ENCODE results near the gene ANO5.

ANO5 gene

GRCh38 chr11:22192642-22193347 lies at the start of gene ANO5:
ANO5 (plus strand) TSS chr11:22193085; CDS start chr11:22193493, 408 bp downstream.
- peak; percentile 15 for DNase-seq (ENCODE audit: insufficient read length, low spot score)
- FAIRE-seq, result no peak

GRCh38 chr11:22151649-22152197 lies 41.2 kb upstream of the ANO5 start:
- no peak for FAIRE-seq

GRCh38 chr11:22157531-22157930 lies 35.4 kb upstream of the ANO5 start:
- FAIRE-seq (no peak), DNase-seq (ENCODE audit: insufficient read length, low spot score) (no peak)

More at GRCh38 chr11:22151649-22152197, 41.2 kb upstream of the ANO5 start:
- no peak for DNase-seq (ENCODE audit: insufficient read length, low spot score)

- FAIRE-seq, result no peak
Observed at GRCh38 chr11:22161489-22161888, 31.4 kb upstream of the ANO5 start.

GRCh38 chr11:22162756-22163155 lies 30.1 kb upstream of the ANO5 start:
- DNase-seq (ENCODE audit: insufficient read length, low spot score) (no peak), FAIRE-seq (no peak)

More at GRCh38 chr11:22161489-22161888, 31.4 kb upstream of the ANO5 start:
- DNase-seq (ENCODE audit: insufficient read length, low spot score), result no peak

GRCh38 chr11:22163394-22163797 lies 29.5 kb upstream of the ANO5 start:
- no peak for DNase-seq (ENCODE audit: insufficient read length, low spot score)

GRCh38 chr11:22165087-22165486 lies 27.8 kb upstream of the ANO5 start:
- DNase-seq (ENCODE audit: insufficient read length, low spot score), result no peak
- no peak for FAIRE-seq

More at GRCh38 chr11:22163394-22163797, 29.5 kb upstream of the ANO5 start:
- no peak for FAIRE-seq

- no peak for DNase-seq (ENCODE audit: insufficient read length, low spot score)
- FAIRE-seq, result no peak
Observed at GRCh38 chr11:22165759-22166513, 26.9 kb upstream of the ANO5 start.

GRCh38 chr11:22169833-22170232 lies 23.1 kb upstream of the ANO5 start:
- FAIRE-seq (no peak), DNase-seq (ENCODE audit: insufficient read length, low spot score) (no peak)

- no peak for FAIRE-seq
Observed at GRCh38 chr11:22173532-22173931, 19.4 kb upstream of the ANO5 start.

GRCh38 chr11:22177186-22177585 lies 15.7 kb upstream of the ANO5 start:
- DNase-seq (ENCODE audit: insufficient read length, low spot score) (no peak), FAIRE-seq (no peak)

More at GRCh38 chr11:22173532-22173931, 19.4 kb upstream of the ANO5 start:
- DNase-seq (ENCODE audit: insufficient read length, low spot score), result no peak

GRCh38 chr11:22179626-22180025 lies 13.3 kb upstream of the ANO5 start:
- FAIRE-seq (no peak), DNase-seq (ENCODE audit: insufficient read length, low spot score) (no peak)

- DNase-seq (ENCODE audit: insufficient read length, low spot score) (no peak), FAIRE-seq (no peak)
Observed at GRCh38 chr11:22180131-22180530, 12.8 kb upstream of the ANO5 start.

GRCh38 chr11:22189660-22190059 lies 3.2 kb upstream of the ANO5 start:
- FAIRE-seq (no peak), DNase-seq (ENCODE audit: insufficient read length, low spot score) (no peak)

- FAIRE-seq, result no peak
- DNase-seq (ENCODE audit: insufficient read length, low spot score), result no peak
Observed at GRCh38 chr11:22190827-22191463, 1.9 kb upstream of the ANO5 start.

GRCh38 chr11:22192289-22192641 lies 620 bp upstream of the ANO5 start:
- no peak for FAIRE-seq
- peak; percentile 17 for DNase-seq (ENCODE audit: insufficient read length, low spot score)

GRCh38 chr11:22193348-22194051 lies 615 bp downstream of the ANO5 start:
- DNase-seq (ENCODE audit: insufficient read length, low spot score), result no peak
- no peak for FAIRE-seq

GRCh38 chr11:22194306-22194705 lies 1.4 kb downstream of the ANO5 start:
- DNase-seq (ENCODE audit: insufficient read length, low spot score) (no peak), FAIRE-seq (no peak)

GRCh38 chr11:22194907-22195306 lies 2.0 kb downstream of the ANO5 start:
- FAIRE-seq, result no peak
- no peak for DNase-seq (ENCODE audit: insufficient read length, low spot score)

GRCh38 chr11:22197139-22198005 lies 4.5 kb downstream of the ANO5 start:
- no peak for DNase-seq (ENCODE audit: insufficient read length, low spot score)
- FAIRE-seq, result no peak
